Melanocyte of skin (primary cell): ENCODE data around the gene NEURL3. TPM values are rescaled to one million over a fixed set of nuclear protein-coding genes. Genes with fewer than 3 reads are reported as not detected.

Source experiments
- total RNA-seq, 2 donors: library from RNA; depleted of rRNA; stranded (reverse); fragments of >200 nt; gene quantifications; 2 replicates each; pipeline ENCODE4 v1.2.3, GENCODE V29; 2012

Gene NEURL3
- under 1 TPM; under 0.01 to 0.34 TPM for total RNA-seq

DNA sequence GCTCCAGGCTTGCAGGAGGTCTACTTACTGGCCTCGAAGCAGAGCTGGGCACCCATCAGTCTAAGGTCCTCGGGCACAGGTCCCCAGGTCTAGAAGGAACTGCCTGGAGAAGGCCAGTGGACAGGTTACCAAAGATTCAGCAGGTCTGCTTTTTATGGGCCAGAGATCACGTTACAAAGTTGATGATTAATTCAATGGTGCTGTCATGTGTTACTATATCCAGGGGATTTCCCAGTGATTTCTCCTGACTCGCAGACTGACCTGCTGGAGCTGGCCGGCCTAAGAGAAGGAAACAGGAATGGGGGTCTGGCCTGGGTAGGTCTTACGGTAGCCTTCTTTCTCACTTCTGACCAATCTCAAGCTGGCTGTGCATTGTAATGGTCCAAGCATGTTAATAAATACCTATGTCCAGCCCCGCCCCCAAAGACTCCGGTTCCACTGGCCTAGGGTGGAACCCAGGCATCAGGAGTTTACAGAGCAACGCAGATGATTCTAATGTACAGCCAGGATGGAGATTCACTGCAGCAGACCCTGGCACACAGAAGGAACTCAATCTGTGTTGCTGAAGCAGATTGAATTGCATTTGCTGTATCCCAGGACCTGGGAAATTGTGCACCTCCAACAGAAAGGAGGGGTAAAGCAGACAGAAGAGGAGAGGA lies at the start of gene NEURL3:
Gene NEURL3, minus strand, starts transcription at position 127 of the 659 bp plus-strand sequence. Its CDS starts 71 bp downstream, at position 56.

GRCh38 chr2:96536445-96537065 lies 31.4 kb upstream of the NEURL3 start, which contains the start of gene ARID5A:
ARID5A (plus strand) TSS chr2:96536752; CDS start chr2:96536827, 75 bp downstream.

Other genes with a start within 250 kb of the NEURL3 start
- 10 to 100 TPM; 25.0 to 34.4 TPM for gene TMEM127, start 239.4 kb downstream of the NEURL3 start, total RNA-seq
- gene CIAO1, start 239.1 kb downstream of the NEURL3 start, total RNA-seq, result 100 to 1,000 TPM; 127 to 141 TPM
- 10 to 100 TPM; 35.4 to 62.9 TPM for gene SNRNP200, start 199.8 kb downstream of the NEURL3 start, total RNA-seq
- 10 to 100 TPM in 1 of 2 donors, under 1 TPM in 1; under 0.01 to 12.0 TPM for gene ITPRIPL1, start 180.0 kb downstream of the NEURL3 start, total RNA-seq
- gene NCAPH, start 169.6 kb downstream of the NEURL3 start, total RNA-seq, result 10 to 100 TPM; 17.6 to 34.0 TPM
- 10 to 100 TPM; 11.0 to 13.1 TPM for gene ARID5A, start 31.4 kb upstream of the NEURL3 start, total RNA-seq
- 10 to 100 TPM; 32.0 to 34.1 TPM for gene KANSL3, start 133.0 kb upstream of the NEURL3 start, total RNA-seq
- under 1 TPM in 1 of 2 donors, not detected in 1; under 0.01 TPM for gene FER1L5, start 137.4 kb upstream of the NEURL3 start, total RNA-seq
- gene LMAN2L, start 234.7 kb upstream of the NEURL3 start, total RNA-seq, result 10 to 100 TPM; 12.7 to 15.0 TPM